Measurements from ENCODE around the gene HMX1.

Gene HMX1

DNA sequence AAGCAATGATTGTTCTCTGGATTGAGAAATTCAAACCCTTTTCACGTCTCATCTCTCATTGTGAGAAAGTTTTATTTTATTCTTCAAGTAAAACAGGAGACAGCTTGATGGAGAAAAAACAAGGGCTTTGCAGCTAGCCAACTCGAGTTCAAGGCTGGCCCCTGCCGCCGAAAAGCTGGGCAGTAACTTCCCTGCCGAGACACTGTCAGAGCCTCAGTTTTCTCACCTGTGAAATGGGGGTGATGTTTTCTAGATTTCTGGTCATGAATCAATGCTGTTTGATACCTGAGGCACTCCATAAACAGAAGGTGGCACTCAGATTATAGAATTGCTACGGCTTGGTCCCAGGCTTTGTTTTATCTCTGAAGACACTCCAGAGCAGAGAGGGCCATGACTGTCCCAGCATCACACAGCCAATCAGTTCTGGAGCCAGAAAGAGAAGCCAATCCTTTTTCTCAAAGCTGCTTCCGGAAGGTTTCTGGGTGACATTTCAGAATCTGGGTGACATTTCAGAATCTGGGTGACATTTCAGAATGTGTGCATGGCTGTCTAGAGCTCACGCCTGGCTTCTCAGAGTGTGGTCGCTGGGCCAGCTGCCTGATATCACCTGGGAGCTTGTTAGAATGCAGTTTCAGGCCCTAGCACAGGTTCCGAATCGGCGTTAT, 33.2 kb downstream of the HMX1 start:
- CTCF ChIA-PET = no interaction called here
- POLR2A ChIA-PET = no interaction called here
- no peak for DNase-seq (ENCODE audit: extremely low spot score)
- TF ChIP-seq, protein P1, sequence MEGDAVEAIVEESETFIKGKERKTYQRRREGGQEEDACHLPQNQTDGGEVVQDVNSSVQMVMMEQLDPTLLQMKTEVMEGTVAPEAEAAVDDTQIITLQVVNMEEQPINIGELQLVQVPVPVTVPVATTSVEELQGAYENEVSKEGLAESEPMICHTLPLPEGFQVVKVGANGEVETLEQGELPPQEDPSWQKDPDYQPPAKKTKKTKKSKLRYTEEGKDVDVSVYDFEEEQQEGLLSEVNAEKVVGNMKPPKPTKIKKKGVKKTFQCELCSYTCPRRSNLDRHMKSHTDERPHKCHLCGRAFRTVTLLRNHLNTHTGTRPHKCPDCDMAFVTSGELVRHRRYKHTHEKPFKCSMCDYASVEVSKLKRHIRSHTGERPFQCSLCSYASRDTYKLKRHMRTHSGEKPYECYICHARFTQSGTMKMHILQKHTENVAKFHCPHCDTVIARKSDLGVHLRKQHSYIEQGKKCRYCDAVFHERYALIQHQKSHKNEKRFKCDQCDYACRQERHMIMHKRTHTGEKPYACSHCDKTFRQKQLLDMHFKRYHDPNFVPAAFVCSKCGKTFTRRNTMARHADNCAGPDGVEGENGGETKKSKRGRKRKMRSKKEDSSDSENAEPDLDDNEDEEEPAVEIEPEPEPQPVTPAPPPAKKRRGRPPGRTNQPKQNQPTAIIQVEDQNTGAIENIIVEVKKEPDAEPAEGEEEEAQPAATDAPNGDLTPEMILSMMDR (IDR thresholded peaks at IDR 0.05; ENCODE audit: control extremely low read depth, extremely low read depth, low read depth, missing control alignments) = no peak

DNA sequence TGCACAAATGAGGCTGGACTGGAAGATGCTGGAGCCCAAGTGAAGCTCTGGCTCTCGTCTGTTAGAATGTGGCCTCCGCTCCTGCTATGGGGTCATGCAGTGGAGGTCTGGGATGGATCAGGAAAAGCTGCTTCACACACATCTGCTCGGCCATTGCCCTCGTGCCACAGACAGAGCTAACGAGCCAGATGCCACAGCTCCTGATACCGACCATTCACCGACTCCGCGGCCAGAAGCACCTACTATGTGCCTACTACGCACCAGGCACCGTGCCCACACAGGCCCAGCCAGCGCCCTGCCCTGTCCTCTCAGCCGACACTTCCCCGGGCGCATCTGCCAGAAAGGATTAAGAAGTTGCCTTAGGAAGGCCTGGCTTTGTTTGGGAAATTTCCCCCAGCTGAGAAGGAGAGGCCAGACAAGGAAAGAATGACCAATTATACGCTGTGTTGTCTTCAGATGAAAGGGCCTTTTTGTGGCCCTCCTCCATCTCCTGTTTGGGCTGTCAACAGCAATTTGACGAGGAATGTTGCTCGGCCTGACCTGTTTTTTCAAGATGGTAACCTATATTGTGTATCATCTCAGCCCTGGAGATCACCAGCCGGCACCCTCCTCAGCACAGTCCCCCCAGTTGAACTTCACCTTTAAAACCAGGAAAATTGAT, 34.3 kb downstream of the HMX1 start:
- ChIA-PET POLR2A (no interaction called here), CTCF (no interaction called here)
- TF ChIP-seq, protein P1 (IDR thresholded peaks at IDR 0.05; ENCODE audit: control extremely low read depth, extremely low read depth, low read depth, missing control alignments) = no peak
- DNase-seq (ENCODE audit: extremely low spot score) = no peak

DNA sequence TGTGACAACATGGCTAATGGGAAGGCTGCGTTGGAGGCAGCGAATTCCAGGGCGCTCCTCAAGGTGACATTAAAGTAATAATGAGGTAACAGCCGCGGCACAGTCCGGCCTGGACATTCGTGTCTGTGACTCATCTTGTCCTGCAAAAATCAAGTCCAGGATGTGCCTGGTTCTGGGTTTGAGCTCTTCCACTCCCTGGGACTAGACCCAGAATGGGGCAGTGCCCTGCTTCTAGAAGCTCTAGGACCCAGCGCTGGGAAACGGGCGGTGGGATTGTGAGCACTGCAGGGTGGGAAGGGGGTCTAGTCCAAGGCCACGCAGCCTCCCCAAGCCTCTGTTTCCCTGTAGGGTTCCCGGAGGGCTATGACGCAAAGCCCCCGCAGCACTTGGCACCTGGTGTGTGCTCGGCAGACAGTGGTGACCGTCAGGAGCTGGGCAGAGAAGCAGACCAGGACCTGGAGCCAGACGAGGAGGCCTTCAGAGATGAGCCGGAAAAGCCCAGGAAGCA, 34.9 kb downstream of the HMX1 start:
- TF ChIP-seq, protein P1 (IDR thresholded peaks at IDR 0.05; ENCODE audit: control extremely low read depth, extremely low read depth, low read depth, missing control alignments) = no peak
- DNase-seq (ENCODE audit: extremely low spot score) = no peak
- POLR2A ChIA-PET = no interaction called here
- CTCF ChIA-PET = no interaction called here

DNA sequence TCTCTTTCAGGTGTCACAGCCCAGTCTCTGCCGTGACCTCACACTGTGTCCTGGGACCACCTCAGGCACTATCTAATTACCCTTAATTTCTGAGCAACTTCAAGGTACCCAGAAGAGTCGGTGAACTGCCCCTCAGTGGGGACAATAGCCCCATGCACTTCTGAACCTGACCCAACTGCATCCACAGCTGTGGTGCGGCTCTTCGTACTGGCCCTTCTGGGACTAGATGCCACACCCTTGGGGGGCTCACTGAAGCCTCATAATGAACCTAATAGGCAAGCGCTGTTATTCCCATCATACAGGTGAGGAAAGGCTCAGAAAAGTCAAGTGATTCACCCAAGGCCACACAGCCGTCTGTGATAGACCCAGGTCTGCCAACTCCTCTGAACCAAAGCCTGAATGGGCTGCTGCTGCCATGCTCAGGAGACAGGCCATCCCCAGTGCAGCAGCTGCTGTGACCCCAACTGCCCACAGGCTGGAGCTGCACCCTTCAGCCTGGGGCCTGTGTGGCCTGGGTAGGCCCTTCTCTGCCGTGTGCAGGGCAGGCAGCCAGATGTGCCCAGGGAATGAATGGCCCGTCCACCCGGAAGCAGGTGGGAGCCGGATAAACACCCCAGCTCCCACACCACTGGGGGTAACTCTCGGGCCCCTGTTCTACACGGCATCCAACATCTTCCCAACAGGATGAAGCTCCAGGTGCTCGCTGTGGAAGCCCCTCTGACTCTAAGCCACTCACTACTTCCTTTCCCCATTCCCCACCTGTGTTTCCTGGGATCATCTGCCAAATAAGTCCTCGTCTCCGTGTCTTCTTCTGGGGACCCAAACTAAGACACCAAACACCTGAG, 35.9 kb downstream of the HMX1 start:
- no peak for DNase-seq (ENCODE audit: extremely low spot score)
- TF ChIP-seq, protein P1 (IDR thresholded peaks at IDR 0.05; ENCODE audit: control extremely low read depth, extremely low read depth, low read depth, missing control alignments) = no peak
- ChIA-PET CTCF (interaction anchor here (0.6 kb wide), 1 partner anchor 82 kb away, joined by 3 read pairs; no protein-coding TSS in a partner anchor), POLR2A (no interaction called here)

DNA sequence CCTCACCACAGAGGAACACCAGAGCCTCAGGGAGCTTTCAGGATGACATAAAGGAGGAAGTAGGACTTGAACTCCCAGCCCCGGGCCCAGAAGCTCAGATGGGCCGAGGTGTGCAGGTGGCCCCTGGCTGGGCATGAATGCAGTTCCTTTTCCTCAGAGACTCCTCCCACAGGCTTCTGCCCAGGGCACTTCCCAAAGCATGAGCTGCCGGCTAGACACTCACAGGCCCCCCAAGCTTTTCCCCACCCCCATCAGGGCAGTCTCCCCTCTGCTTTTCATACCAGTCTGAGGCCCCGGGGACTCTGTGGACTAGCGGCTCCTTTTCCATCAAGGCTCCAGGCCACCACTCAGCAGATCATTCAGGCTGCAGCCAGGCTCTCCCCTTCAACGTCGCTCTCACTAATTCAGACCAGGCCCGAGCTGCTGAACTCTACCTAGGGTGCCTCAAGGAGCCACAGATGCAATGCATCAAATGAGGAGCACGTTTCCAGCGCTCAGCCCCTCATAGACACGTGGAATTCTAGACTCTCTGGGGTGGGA, 36.9 kb downstream of the HMX1 start:
- CTCF ChIA-PET = no interaction called here
- TF ChIP-seq, protein P1 (IDR thresholded peaks at IDR 0.05; ENCODE audit: control extremely low read depth, extremely low read depth, low read depth, missing control alignments) = no peak

More for the DNA sequence above, 36.9 kb downstream of the HMX1 start:
- POLR2A ChIA-PET = no interaction called here
- DNase-seq (ENCODE audit: extremely low spot score) = no peak
